ENCODE data around the gene SAMD1.
A peak's percentile ranks its signal among the peaks of the same experiment; 100 is the strongest.

DNA sequence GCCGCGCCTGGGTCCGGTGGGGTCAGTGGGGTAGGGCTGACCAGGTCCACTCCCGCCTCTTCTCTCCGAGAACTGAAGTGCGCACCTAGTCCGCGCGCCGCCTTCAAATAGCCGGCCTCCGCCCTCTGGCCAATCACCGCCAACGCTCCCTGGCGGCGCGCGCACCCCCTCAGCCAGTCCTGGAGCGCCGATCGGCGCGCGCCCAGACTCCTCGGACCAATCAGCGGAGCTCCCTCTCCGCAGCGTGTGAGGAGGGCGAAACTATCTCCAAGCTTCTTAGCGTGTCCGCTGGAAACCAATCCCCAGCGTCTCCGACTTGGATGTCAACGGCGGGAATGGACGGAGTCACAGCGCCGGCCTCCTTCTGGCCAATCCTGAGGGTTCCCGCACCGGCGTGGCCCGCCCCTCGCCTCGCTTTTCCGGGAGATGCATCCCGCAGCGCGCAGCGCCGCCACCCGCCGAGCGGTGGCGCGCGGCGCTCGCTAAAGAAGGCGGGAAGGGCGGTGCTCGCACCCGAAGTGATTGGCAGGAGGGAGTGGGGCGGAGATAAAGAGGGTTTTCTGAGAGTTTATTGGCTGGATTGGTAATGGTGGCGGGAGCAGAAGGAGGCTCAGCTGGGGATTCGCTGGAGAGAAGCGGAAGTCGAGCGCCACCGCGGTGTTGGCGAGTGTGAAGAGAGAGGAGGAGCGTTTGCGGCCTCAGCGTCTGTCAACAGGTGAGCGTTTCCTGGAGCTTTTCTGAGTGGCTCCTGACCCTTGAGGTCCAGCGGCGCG, 46.1 kb upstream of the SAMD1 start, which contains the start of gene ASF1B:
- TF ChIP-seq CTCF (conservative IDR thresholded peaks at IDR 0.05) (peak; percentile 99), ZFX (IDR thresholded peaks at IDR 0.05) (no peak)

Data from C4-2B (cell line).